Jurkat, Clone E6-1 (cell line): ENCODE results near the gene TP63.
"Not testable (repeated sequence)": the region's sequence is repeated elsewhere in the genome, so short reads cannot be mapped to it uniquely, and the experiment has no call there.

Experiments used
- DNase-seq: peaks from one replicate; pipeline ENCODE4 v3.0.0-alpha.2; 2011; ENCODE audit warnings: low read depth, low spot score
- H3K4me3 ChIP-seq: 2 replicates; pipeline ENCODE4 v1.5.1; 2011; ENCODE audit warnings: mild to moderate bottlenecking, low read length, control low read depth, moderate library complexity

TP63 gene

GRCh38 chr3:189622629-189623028 lies 8.6 kb upstream of the TP63 start:
- DNase-seq = no peak

GRCh38 chr3:189624130-189624529 lies 7.1 kb upstream of the TP63 start:
- no peak for DNase-seq
- no peak overlapping the region for H3K4me3 ChIP-seq

More at GRCh38 chr3:189622629-189623028, 8.6 kb upstream of the TP63 start:
- H3K4me3 ChIP-seq = no peak overlapping the region

GRCh38 chr3:189625071-189625470 lies 6.1 kb upstream of the TP63 start:
- no peak for DNase-seq
- no peak overlapping the region for H3K4me3 ChIP-seq

GRCh38 chr3:189625572-189625971 lies 5.6 kb upstream of the TP63 start:
- H3K4me3 ChIP-seq = no peak overlapping the region
- DNase-seq = no peak

GRCh38 chr3:189626286-189626685 lies 4.9 kb upstream of the TP63 start:
- no peak overlapping the region for H3K4me3 ChIP-seq
- DNase-seq = no peak

- no peak for DNase-seq
- no peak overlapping the region for H3K4me3 ChIP-seq
These were observed 1.3 kb upstream of the TP63 start for GRCh38 chr3:189629803-189630455.

GRCh38 chr3:189630767-189631372 lies 319 bp upstream of the TP63 start:
- no peak overlapping the region for H3K4me3 ChIP-seq
- DNase-seq = no peak

- DNase-seq = no peak
- no peak overlapping the region for H3K4me3 ChIP-seq
These were observed 220 bp downstream of the TP63 start for GRCh38 chr3:189631409-189631808.

GRCh38 chr3:189632242-189632641 lies 1.1 kb downstream of the TP63 start:
- H3K4me3 ChIP-seq = no peak overlapping the region
- DNase-seq = no peak

GRCh38 chr3:189635339-189635738 lies 4.2 kb downstream of the TP63 start:
- H3K4me3 ChIP-seq = no peak overlapping the region
- DNase-seq = no peak

GRCh38 chr3:189636048-189636447 lies 4.9 kb downstream of the TP63 start:
- H3K4me3 ChIP-seq = no peak overlapping the region
- no peak for DNase-seq

GRCh38 chr3:189637750-189638149 lies 6.6 kb downstream of the TP63 start:
- DNase-seq = no peak
- H3K4me3 ChIP-seq = no peak overlapping the region

- no peak overlapping the region for H3K4me3 ChIP-seq
- DNase-seq = no peak
These were observed 7.3 kb downstream of the TP63 start for GRCh38 chr3:189638276-189639031.

- no peak overlapping the region for H3K4me3 ChIP-seq
- no peak for DNase-seq
These were observed 10.6 kb downstream of the TP63 start for GRCh38 chr3:189641776-189642175.

- H3K4me3 ChIP-seq = no peak overlapping the region
- no peak for DNase-seq
These were observed 15.8 kb downstream of the TP63 start for GRCh38 chr3:189646853-189647542.

- DNase-seq = peak; percentile 15
- H3K4me3 ChIP-seq = no peak overlapping the region
These were observed 20.9 kb downstream of the TP63 start for GRCh38 chr3:189652042-189652441.

- H3K4me3 ChIP-seq = no peak overlapping the region
- no peak for DNase-seq
These were observed 24.4 kb downstream of the TP63 start for GRCh38 chr3:189655617-189656016.

GRCh38 chr3:189659571-189659970 lies 28.4 kb downstream of the TP63 start:
- no peak for DNase-seq
- H3K4me3 ChIP-seq = no peak overlapping the region

- H3K4me3 ChIP-seq = no peak overlapping the region
- DNase-seq = no peak
These were observed 33.1 kb downstream of the TP63 start for GRCh38 chr3:189664311-189664710.

- H3K4me3 ChIP-seq, DNase-seq: not testable (repeated sequence)
These were observed 41.2 kb downstream of the TP63 start for GRCh38 chr3:189672346-189672745.
